K562 (cell line): ENCODE measurements around the gene PNPLA7. TPM values are rescaled to one million over a fixed set of nuclear protein-coding genes. Genes with fewer than 3 reads are reported as not detected.

Experiments used
- ATAC-seq: fragments of 200-7000 bp; cut with Tn5 transposase; 3 replicates; pipeline ENCODE4 v1.9.1; 2020; ENCODE audit warnings: moderate library complexity
- BruUV-seq: library from RNA; stranded (reverse); fragments of 400-500 nt; replicated peaks from 2 replicates; lab custom pipeline; 2021; lab: Mats Ljungman, UMichigan
- CTCF ChIA-PET: fragments of 300-600 bp; formaldehyde crosslinking; extraction: SDS; loops from one replicate; lab custom pipeline; 2021; ENCODE audit warnings: low intra/inter-chr PET ratio; lab: Yijun Ruan, JAX
- POLR2A ChIA-PET: fragments of 300-600, 350-650 bp; sonication (Branson Sonifier 250); formaldehyde crosslinking; extraction: SDS; loops from one replicate; lab custom pipeline; 2021; ENCODE audit warnings: antibody characterized with exemption, inconsistent platforms; lab: Yijun Ruan, JAX
- DNase-seq, 4 experiments: peaks; one replicate each; pipeline versions ENCODE4 v3.0.0 to v3.0.0-alpha.2; 2011 to 2018; ENCODE audit warnings: low spot score in 3 of 4, mixed read lengths in 3 of 4; ENCODE audit errors: extremely low read depth in 1 of 4
- FAIRE-seq: peaks from 2 replicates; lab custom pipeline; 2011; peaks lifted over from hg19 to GRCh38; lab: Jason Lieb, UNC
- H2AFZ ChIP-seq: 2 replicates; pipeline ENCODE4 v1.6.0; 2011; ENCODE audit warnings: low read depth, low read length, control low read depth, inconsistent platforms
- H3K27ac ChIP-seq: fragments of 200-600 bp; 3 replicates; pipeline ENCODE4 v1.8.0; 2011; ENCODE audit warnings: low read depth, mild to moderate bottlenecking, control low read depth, inconsistent platforms, low read length, moderate library complexity, mixed read lengths; ENCODE audit errors: extremely low read depth
- H3K27me3 ChIP-seq, 2 experiments: fragments of 300-600 bp in 1 of 2; 2 replicates in 1 of 2; 3 replicates in 1 of 2; pipeline versions ENCODE4 v1.6.0 to v1.8.0; 2011; ENCODE audit warnings: inconsistent platforms in 2 of 2, low read length in 2 of 2, mild to moderate bottlenecking in 1 of 2, mixed read lengths in 1 of 2, moderate library complexity in 1 of 2; ENCODE audit not compliant: control insufficient read depth in 2 of 2, insufficient read depth in 2 of 2
- H3K36me3 ChIP-seq: fragments of 300-600 bp; 3 replicates; pipeline ENCODE4 v1.8.0; 2011; ENCODE audit warnings: mild to moderate bottlenecking, low read length, inconsistent platforms; ENCODE audit not compliant: control insufficient read depth, insufficient read depth
- H3K4me1 ChIP-seq, 2 experiments: fragments of 200-600 bp in 1 of 2; replicated peaks in 1 of 2; 2 replicates in 1 of 2; 3 replicates in 1 of 2; pipeline versions ENCODE4 v1.5.1 to v1.8.0; 2011; ENCODE audit warnings: inconsistent platforms in 2 of 2, low read length in 2 of 2, mild to moderate bottlenecking in 1 of 2, mixed read lengths in 1 of 2, moderate library complexity in 1 of 2; ENCODE audit not compliant: control insufficient read depth in 2 of 2, insufficient read depth in 2 of 2
- H3K4me2 ChIP-seq: 2 replicates; pipeline ENCODE4 v1.6.1; 2011; ENCODE audit warnings: low read length, control low read depth, inconsistent platforms, mixed read lengths; ENCODE audit not compliant: insufficient read depth
- H3K4me3 ChIP-seq: fragments of 200-600 bp; sonication (generic), shearing (Covaris generic); 2 replicates; pipeline ENCODE4 v1.5.1; 2016; ENCODE audit warnings: control low read depth, inconsistent platforms
- H3K79me2 ChIP-seq: fragments of 200-600 bp; 3 replicates; pipeline ENCODE4 v1.8.0; 2011; ENCODE audit warnings: low read length, inconsistent platforms; ENCODE audit not compliant: control insufficient read depth, insufficient read depth
- H3K9ac ChIP-seq, 2 experiments: 2 replicates each; pipeline versions ENCODE4 v1.6.0 to v1.6.1; 2011; ENCODE audit warnings: low read depth in 2 of 2, low read length in 2 of 2, control low read depth in 1 of 2, inconsistent platforms in 1 of 2, mild to moderate bottlenecking in 1 of 2, mixed read lengths in 1 of 2; ENCODE audit not compliant: insufficient read depth in 1 of 2
- H3K9me1 ChIP-seq: one replicate; pipeline ENCODE4 v1.6.0; 2011; ENCODE audit warnings: inconsistent platforms, mild to moderate bottlenecking, low read length, moderate library complexity; ENCODE audit not compliant: control insufficient read depth, insufficient read depth
- H3K9me3 ChIP-seq: replicated peaks from 2 replicates; pipeline ENCODE4 v1.5.1; 2011; ENCODE audit warnings: low read depth, low read length, inconsistent platforms; ENCODE audit not compliant: control insufficient read depth, insufficient read depth
- H4K20me1 ChIP-seq: replicated peaks from 2 replicates; pipeline ENCODE4 v1.6.1; 2011; ENCODE audit warnings: low read length, inconsistent platforms, mixed read lengths; ENCODE audit not compliant: control insufficient read depth, insufficient read depth
- ATF4 ChIP-seq: fragments of 450-650 bp; formaldehyde crosslinking; IDR thresholded peaks from 2 replicates; pipeline ENCODE4 v1.4.0; 2022; ENCODE audit warnings: mild to moderate bottlenecking, moderate library complexity
- CREB1 ChIP-seq, 2 experiments: sonication (generic) in 1 of 2; formaldehyde crosslinking in 1 of 2; IDR thresholded peaks; 2 replicates each; pipeline versions ENCODE4 v1.6.1 to v1.8.0; 2012 to 2022; ENCODE audit warnings: inconsistent platforms in 1 of 2, mild to moderate bottlenecking in 1 of 2, missing genetic modification reagents in 1 of 2, moderate library complexity in 1 of 2
- E2F4 ChIP-seq: sonication (generic); formaldehyde crosslinking; IDR thresholded peaks from 2 replicates; pipeline ENCODE4 v1.8.0; 2022; ENCODE audit warnings: mild to moderate bottlenecking, low read depth, missing genetic modification reagents
- KDM4B ChIP-seq, 2 experiments: fragments of 450-650 bp in 1 of 2; sonication (generic) in 1 of 2; IDR thresholded peaks; 2 replicates each; pipeline ENCODE4 v1.6.1; 2016 to 2017; ENCODE audit warnings: borderline replicate concordance in 2 of 2, antibody characterized with exemption in 1 of 2, low read depth in 1 of 2, mild to moderate bottlenecking in 1 of 2
- ZNF239 ChIP-seq: fragments of 250-450 bp; sonication (Bioruptor Pico); IDR thresholded peaks from 2 replicates; pipeline ENCODE4 v1.4.0; 2020; ENCODE audit warnings: mild to moderate bottlenecking
- ZNF354B ChIP-seq: fragments of 250-450 bp; sonication (Bioruptor Pico); IDR thresholded peaks from 2 replicates; pipeline ENCODE4 v1.4.0; 2020
- ZSCAN32 ChIP-seq: fragments of 450-650 bp; formaldehyde crosslinking; IDR thresholded peaks from 2 replicates; pipeline ENCODE4 v1.4.0; 2020; ENCODE audit warnings: mild to moderate bottlenecking, moderate library complexity
- WGBS: fragments of 100-300 bp; shearing (Covaris generic); methylation state at CpG from one replicate; pipeline ENCODE4 v1.1.6; 2016; ENCODE audit warnings: low coverage, mixed read lengths; ENCODE audit not compliant: insufficient coverage; ENCODE audit errors: missing lambda C conversion rate; 5-methylcytosine and 5-hydroxymethylcytosine counted together
- in situ Hi-C: fragments of 300-500 bp; cut with MboI; formaldehyde crosslinking; loops from 4 replicates; pipeline ENCODE4 v1.15.0; 2018; ENCODE audit warnings: inconsistent platforms, mixed read lengths
- intact Hi-C: fragments of 100-400 bp; cut with micrococcal nuclease; formaldehyde crosslinking; loops from 2 replicates; pipeline ENCODE4 v1.14.2; 2022
- polyA plus RNA-seq, 8 experiments: library from polyadenylated mRNA; depleted of rRNA in 4 of 8; stranded (reverse) in 5 of 8; unstranded in 3 of 8; fragments of >200 nt; fragmentation: Nextera tagmentation in 2 of 8; fragmentation: Illumina TruSeq in 1 of 8; extraction: Ambion mirVana in 2 of 8; extraction: Trizol in 1 of 8; gene quantifications; 2 replicates each; pipeline versions ENCODE4 v1.2.1 to v1.2.3, GENCODE V29; 2011 to 2014; ENCODE audit warnings: inconsistent platforms in 1 of 8, missing spikeins in 1 of 8
- total RNA-seq, 7 experiments: library from RNA; depleted of rRNA in 6 of 7; stranded (reverse); fragments of >200 nt in 6 of 7; fragmentation: Illumina TruSeq in 2 of 7; extraction: Trizol in 2 of 7; gene quantifications; 2 replicates each; pipeline versions ENCODE4 v1.2.1 to v1.2.3, GENCODE V29; 2011 to 2021; ENCODE audit warnings: low replicate concordance in 1 of 7

The PNPLA7 gene
- total and polyA plus RNA-seq, 9 of the 15 experiments (the other 6 are each of a cell fraction or from before 2014, with no cell fraction given) = 0.01 to 0.85 (median 0.19) TPM; not detected in 1

GRCh38 chr9:137486141-137486490 lies 64.1 kb downstream of the PNPLA7 start:
- POLR2A ChIA-PET = interaction anchor here (0.6 to 0.9 kb wide), 2 partner anchors 16 to 33 kb away, joined by 3 read pairs; no protein-coding TSS in a partner anchor

More at GRCh38 chr9:137486141-137486490, 64.1 kb downstream of the PNPLA7 start:
- Histone ChIP-seq H4K20me1 (no peaks in the 10 kb centered on the region), H3K9me1 (no peaks in the 10 kb centered on the region), H3K9ac (no peak overlapping the region), H3K36me3 (no peaks in the 10 kb centered on the region)
- FAIRE-seq = no peak
- TF ChIP-seq ATF4 (CRISPR knock-in tag) = no peak
- no peak for TF ChIP-seq CREB1 (IDR thresholded peaks at IDR 0.05)
- TF ChIP-seq CREB1 (CRISPR knock-in tag; IDR thresholded peaks at IDR 0.05) = no peak
- no peak for TF ChIP-seq ZSCAN32
- no peak for TF ChIP-seq KDM4B (IDR thresholded peaks at IDR 0.05; ENCODE audit: borderline replicate concordance in 2 of 2, low read depth in 1 of 2)
- TF ChIP-seq ZNF354B (CRISPR knock-in tag) = no peak
- no peak for TF ChIP-seq E2F4 (CRISPR knock-in tag)
- no peak for TF ChIP-seq ZNF239
- TF ChIP-seq, all 486 proteins: peak for 0
- H3K4me2 ChIP-seq = no peak overlapping the region
- DNase-seq (no peak), ATAC-seq (no peak)
- H2AFZ ChIP-seq = no peak overlapping the region
- H3K9me3 ChIP-seq = no peaks in the 10 kb centered on the region
- H3K79me2 ChIP-seq = no peaks in the 10 kb centered on the region
- H3K4me1 ChIP-seq = peaks cover 27 to 68% of the 10 kb centered on the region in 2 experiments
- 71% methylated on average over 15 of the region's 15 CpGs for WGBS
- BruUV-seq = no TSS peak
- H3K27ac ChIP-seq = no peak overlapping the region
- no peaks in the 10 kb centered on the region; a peak in 1 of 5 replicates for H3K27me3 ChIP-seq
- in situ Hi-C loops = no loop called here
- no peak overlapping the region for H3K4me3 ChIP-seq
- intact Hi-C loops = no loop called here
- CTCF ChIA-PET = no interaction called here
